LNCAP (cell line): ENCODE measurements around the gene BTLA.

Experiments used
- CTCF ChIP-seq: fragments of 450-650 bp; IDR thresholded peaks from 2 replicates; pipeline ENCODE4 v1.5.1; 2017; ENCODE audit warnings: mild to moderate bottlenecking

The BTLA gene

GRCh38 chr3:112456147-112456546 lies 43.1 kb downstream of the BTLA start:
- no peak for TF ChIP-seq CTCF

- TF ChIP-seq CTCF: no peak
Observed at GRCh38 chr3:112448939-112449338, 50.3 kb downstream of the BTLA start.

GRCh38 chr3:112446343-112446742 lies 52.9 kb downstream of the BTLA start:
- no peak for TF ChIP-seq CTCF

- TF ChIP-seq CTCF: no peak
Observed at GRCh38 chr3:112445839-112446238, 53.4 kb downstream of the BTLA start.

- TF ChIP-seq CTCF: peak; percentile 49
Observed at GRCh38 chr3:112437146-112438022, 61.9 kb downstream of the BTLA start.

- TF ChIP-seq CTCF: no peak
Observed at GRCh38 chr3:112429960-112430359, 69.3 kb downstream of the BTLA start.

- no peak for TF ChIP-seq CTCF
Observed at GRCh38 chr3:112427123-112427522, 72.1 kb downstream of the BTLA start.
